ENCODE measurements around the gene ST6GALNAC6.

DNA sequence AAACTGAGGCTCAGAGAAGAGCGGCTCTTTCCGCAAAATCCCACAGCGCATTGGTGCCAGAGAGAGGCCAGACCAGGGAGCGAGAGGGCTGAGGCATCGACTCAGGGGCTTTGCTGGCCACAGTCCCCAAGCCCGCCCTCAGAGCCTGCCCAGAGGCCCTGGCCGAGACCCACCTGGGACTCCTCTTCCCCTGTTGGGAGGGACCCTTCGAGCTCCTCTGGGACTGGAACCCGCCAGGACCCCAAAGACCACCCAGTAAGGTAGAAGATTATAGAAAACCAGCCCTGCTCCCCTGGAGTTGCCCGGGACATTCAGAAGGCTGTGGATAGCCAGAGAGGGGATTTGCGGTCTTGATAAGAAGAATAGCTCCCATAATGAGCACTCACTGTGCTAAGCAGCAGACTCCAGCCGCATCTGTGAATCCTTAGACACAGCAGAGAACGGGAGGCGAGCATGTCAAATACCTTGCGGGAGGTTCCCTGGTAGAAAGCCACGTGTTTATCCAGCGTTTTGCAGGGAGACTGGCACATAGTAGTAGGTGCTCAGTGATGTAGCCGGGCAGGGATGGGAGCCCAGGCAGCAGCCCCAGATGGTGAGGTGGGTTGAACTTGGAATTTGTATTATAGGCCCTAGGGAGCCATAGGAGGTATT is 21.3 kb downstream of the ST6GALNAC6 start:
- TF ChIP-seq POLR2AphosphoS5 (IDR thresholded peaks at IDR 0.05; ENCODE audit: low read depth, low read length) = no peak
- TF ChIP-seq TAF1 (IDR thresholded peaks at IDR 0.05; ENCODE audit: borderline replicate concordance, insufficient read depth, low read length) = no peak
- TF ChIP-seq FOXP2 (optimal IDR thresholded peaks at IDR 0.05; ENCODE audit: borderline replicate concordance, extremely low read depth, extremely low read length, insufficient read depth) = no peak
- no peak for TF ChIP-seq REST (IDR thresholded peaks at IDR 0.05; ENCODE audit: insufficient read depth in 1 of 2, low read depth in 2 of 2, low read length in 2 of 2)
